Measurements from ENCODE around the gene DGKB. TPM values are rescaled to one million over a fixed set of nuclear protein-coding genes. Genes with fewer than 3 reads are reported as not detected.

The DGKB gene
- total and polyA plus RNA-seq, 2 of the 8 experiments (the other 6 are each of a cell fraction or from before 2014, with no cell fraction given), result 1.9 to 2.6 TPM

DNA sequence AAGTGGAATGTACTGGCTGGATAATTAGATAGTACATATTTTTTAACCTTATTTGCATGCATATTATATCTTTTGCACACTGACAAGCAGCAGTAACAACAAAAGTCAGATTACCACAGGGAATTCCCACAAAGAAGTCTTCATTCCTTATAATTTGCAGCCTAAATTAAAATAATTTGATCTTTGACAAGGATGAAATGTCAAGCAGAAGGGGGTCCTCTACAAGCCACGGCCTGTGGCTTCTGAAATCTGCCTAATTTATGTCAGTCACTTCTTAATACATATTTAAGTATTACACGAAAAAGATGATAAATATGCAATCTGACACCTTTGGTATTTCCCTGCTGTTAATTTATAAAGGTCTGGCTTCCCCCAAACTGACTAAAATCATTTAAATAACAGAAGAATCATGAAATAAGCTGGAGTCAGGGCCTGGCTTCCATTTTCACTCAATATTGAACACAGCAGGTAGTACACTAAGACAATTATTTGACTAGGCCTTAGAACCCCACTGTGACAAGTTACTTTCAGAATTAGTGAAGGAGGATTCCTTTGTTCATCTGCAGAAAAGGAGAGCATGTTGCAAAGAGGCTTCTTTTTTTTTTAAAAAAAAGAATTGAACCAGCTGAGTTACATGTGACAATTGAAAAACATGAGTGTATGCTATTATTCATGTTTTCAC is 562.0 kb downstream of the DGKB start (continued):
- TF ChIP-seq, protein P1, sequence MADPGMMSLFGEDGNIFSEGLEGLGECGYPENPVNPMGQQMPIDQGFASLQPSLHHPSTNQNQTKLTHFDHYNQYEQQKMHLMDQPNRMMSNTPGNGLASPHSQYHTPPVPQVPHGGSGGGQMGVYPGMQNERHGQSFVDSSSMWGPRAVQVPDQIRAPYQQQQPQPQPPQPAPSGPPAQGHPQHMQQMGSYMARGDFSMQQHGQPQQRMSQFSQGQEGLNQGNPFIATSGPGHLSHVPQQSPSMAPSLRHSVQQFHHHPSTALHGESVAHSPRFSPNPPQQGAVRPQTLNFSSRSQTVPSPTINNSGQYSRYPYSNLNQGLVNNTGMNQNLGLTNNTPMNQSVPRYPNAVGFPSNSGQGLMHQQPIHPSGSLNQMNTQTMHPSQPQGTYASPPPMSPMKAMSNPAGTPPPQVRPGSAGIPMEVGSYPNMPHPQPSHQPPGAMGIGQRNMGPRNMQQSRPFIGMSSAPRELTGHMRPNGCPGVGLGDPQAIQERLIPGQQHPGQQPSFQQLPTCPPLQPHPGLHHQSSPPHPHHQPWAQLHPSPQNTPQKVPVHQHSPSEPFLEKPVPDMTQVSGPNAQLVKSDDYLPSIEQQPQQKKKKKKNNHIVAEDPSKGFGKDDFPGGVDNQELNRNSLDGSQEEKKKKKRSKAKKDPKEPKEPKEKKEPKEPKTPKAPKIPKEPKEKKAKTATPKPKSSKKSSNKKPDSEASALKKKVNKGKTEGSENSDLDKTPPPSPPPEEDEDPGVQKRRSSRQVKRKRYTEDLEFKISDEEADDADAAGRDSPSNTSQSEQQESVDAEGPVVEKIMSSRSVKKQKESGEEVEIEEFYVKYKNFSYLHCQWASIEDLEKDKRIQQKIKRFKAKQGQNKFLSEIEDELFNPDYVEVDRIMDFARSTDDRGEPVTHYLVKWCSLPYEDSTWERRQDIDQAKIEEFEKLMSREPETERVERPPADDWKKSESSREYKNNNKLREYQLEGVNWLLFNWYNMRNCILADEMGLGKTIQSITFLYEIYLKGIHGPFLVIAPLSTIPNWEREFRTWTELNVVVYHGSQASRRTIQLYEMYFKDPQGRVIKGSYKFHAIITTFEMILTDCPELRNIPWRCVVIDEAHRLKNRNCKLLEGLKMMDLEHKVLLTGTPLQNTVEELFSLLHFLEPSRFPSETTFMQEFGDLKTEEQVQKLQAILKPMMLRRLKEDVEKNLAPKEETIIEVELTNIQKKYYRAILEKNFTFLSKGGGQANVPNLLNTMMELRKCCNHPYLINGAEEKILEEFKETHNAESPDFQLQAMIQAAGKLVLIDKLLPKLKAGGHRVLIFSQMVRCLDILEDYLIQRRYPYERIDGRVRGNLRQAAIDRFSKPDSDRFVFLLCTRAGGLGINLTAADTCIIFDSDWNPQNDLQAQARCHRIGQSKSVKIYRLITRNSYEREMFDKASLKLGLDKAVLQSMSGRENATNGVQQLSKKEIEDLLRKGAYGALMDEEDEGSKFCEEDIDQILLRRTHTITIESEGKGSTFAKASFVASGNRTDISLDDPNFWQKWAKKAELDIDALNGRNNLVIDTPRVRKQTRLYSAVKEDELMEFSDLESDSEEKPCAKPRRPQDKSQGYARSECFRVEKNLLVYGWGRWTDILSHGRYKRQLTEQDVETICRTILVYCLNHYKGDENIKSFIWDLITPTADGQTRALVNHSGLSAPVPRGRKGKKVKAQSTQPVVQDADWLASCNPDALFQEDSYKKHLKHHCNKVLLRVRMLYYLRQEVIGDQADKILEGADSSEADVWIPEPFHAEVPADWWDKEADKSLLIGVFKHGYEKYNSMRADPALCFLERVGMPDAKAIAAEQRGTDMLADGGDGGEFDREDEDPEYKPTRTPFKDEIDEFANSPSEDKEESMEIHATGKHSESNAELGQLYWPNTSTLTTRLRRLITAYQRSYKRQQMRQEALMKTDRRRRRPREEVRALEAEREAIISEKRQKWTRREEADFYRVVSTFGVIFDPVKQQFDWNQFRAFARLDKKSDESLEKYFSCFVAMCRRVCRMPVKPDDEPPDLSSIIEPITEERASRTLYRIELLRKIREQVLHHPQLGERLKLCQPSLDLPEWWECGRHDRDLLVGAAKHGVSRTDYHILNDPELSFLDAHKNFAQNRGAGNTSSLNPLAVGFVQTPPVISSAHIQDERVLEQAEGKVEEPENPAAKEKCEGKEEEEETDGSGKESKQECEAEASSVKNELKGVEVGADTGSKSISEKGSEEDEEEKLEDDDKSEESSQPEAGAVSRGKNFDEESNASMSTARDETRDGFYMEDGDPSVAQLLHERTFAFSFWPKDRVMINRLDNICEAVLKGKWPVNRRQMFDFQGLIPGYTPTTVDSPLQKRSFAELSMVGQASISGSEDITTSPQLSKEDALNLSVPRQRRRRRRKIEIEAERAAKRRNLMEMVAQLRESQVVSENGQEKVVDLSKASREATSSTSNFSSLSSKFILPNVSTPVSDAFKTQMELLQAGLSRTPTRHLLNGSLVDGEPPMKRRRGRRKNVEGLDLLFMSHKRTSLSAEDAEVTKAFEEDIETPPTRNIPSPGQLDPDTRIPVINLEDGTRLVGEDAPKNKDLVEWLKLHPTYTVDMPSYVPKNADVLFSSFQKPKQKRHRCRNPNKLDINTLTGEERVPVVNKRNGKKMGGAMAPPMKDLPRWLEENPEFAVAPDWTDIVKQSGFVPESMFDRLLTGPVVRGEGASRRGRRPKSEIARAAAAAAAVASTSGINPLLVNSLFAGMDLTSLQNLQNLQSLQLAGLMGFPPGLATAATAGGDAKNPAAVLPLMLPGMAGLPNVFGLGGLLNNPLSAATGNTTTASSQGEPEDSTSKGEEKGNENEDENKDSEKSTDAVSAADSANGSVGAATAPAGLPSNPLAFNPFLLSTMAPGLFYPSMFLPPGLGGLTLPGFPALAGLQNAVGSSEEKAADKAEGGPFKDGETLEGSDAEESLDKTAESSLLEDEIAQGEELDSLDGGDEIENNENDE (IDR thresholded peaks at IDR 0.05; ENCODE audit: insufficient replicate concordance, low read length), result no peak
- TF ChIP-seq CBX8 (IDR thresholded peaks at IDR 0.05; ENCODE audit: borderline replicate concordance, low read depth, low read length) (no peak), KDM1A (IDR thresholded peaks at IDR 0.05; ENCODE audit: borderline replicate concordance, low read length) (no peak), KDM4A (IDR thresholded peaks at IDR 0.05; ENCODE audit: low read depth, low read length, severe bottlenecking) (no peak), POLR2A (IDR thresholded peaks at IDR 0.05; ENCODE audit: control extremely low read depth in 1 of 2, low read depth in 2 of 2, low read length in 2 of 2) (no peak), SIX5 (IDR thresholded peaks at IDR 0.05; ENCODE audit: low read depth, low read length) (no peak), ZNF274 (IDR thresholded peaks at IDR 0.05; ENCODE audit: borderline replicate concordance, extremely low read depth, low read length) (no peak), POU5F1 (IDR thresholded peaks at IDR 0.05; ENCODE audit: low read depth, low read length) (no peak)

All from H1 (cell line).